ENCODE results near the gene FYN. TPM values are rescaled to one million over a fixed set of nuclear protein-coding genes. Genes with fewer than 3 reads are reported as not detected.

The FYN gene
- total and polyA plus RNA-seq, 9 of the 15 experiments (the other 6 are each of a cell fraction or from before 2014, with no cell fraction given) = 2.9 to 22.1 (median 11.4) TPM

- TF ChIP-seq AFF4 (CRISPR knock-in tag; IDR thresholded peaks at IDR 0.05) = no peak
- TF ChIP-seq, protein P1, sequence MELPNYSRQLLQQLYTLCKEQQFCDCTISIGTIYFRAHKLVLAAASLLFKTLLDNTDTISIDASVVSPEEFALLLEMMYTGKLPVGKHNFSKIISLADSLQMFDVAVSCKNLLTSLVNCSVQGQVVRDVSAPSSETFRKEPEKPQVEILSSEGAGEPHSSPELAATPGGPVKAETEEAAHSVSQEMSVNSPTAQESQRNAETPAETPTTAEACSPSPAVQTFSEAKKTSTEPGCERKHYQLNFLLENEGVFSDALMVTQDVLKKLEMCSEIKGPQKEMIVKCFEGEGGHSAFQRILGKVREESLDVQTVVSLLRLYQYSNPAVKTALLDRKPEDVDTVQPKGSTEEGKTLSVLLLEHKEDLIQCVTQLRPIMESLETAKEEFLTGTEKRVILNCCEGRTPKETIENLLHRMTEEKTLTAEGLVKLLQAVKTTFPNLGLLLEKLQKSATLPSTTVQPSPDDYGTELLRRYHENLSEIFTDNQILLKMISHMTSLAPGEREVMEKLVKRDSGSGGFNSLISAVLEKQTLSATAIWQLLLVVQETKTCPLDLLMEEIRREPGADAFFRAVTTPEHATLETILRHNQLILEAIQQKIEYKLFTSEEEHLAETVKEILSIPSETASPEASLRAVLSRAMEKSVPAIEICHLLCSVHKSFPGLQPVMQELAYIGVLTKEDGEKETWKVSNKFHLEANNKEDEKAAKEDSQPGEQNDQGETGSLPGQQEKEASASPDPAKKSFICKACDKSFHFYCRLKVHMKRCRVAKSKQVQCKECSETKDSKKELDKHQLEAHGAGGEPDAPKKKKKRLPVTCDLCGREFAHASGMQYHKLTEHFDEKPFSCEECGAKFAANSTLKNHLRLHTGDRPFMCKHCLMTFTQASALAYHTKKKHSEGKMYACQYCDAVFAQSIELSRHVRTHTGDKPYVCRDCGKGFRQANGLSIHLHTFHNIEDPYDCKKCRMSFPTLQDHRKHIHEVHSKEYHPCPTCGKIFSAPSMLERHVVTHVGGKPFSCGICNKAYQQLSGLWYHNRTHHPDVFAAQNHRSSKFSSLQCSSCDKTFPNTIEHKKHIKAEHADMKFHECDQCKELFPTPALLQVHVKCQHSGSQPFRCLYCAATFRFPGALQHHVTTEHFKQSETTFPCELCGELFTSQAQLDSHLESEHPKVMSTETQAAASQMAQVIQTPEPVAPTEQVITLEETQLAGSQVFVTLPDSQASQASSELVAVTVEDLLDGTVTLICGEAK (IDR thresholded peaks at IDR 0.05) = peak; percentile 58; the same call in 1 of the 2 replicates
- TF ChIP-seq, protein P1 (CRISPR knock-in tag; IDR thresholded peaks at IDR 0.05) = no peak
Observed at GRCh38 chr6:111871725-111872400, 1.4 kb downstream of the FYN start (continued).

Measured in K562 (cell line).